WTC11 (cell line): ENCODE data around the gene MTF2. TPM values are rescaled to one million over a fixed set of nuclear protein-coding genes. Genes with fewer than 3 reads are reported as not detected.
"Not testable (repeated sequence)": the region's sequence is repeated elsewhere in the genome, so short reads cannot be mapped to it uniquely, and the experiment has no call there.

ENCODE experiments used
- ATAC-seq: fragments of 200-7000 bp; cut with Tn5 transposase; 2 replicates; pipeline ENCODE4 v1.10.0; 2021; ENCODE audit warnings: mild to moderate bottlenecking, moderate library complexity
- CTCF ChIA-PET: fragments of 300-600 bp; sonication (Branson Sonifier 250); formaldehyde crosslinking; loops from one replicate; lab custom pipeline; 2021; ENCODE audit warnings: antibody characterized with exemption; lab: Charles Lee
- POLR2A ChIA-PET: fragments of 350-600 bp; sonication (Branson Sonifier 250); formaldehyde crosslinking; loops from one replicate; lab custom pipeline; 2021; ENCODE audit warnings: antibody characterized with exemption; lab: Charles Lee
- DNase-seq: peaks from one replicate; pipeline ENCODE4 v3.0.0; 2021; ENCODE audit warnings: low spot score
- H3K27ac Mint-ChIP-seq: 2 replicates; pipeline ENCODE4 v1.8.0; 2021; ENCODE audit warnings: mixed read lengths
- H3K27me3 Mint-ChIP-seq: 2 replicates; pipeline ENCODE4 v1.8.0; 2021; ENCODE audit warnings: low read depth, mild to moderate bottlenecking, moderate library complexity, mixed read lengths
- H3K36me3 Mint-ChIP-seq: 2 replicates; pipeline ENCODE4 v1.8.0; 2021; ENCODE audit warnings: mixed read lengths
- H3K4me1 Mint-ChIP-seq: 2 replicates; pipeline ENCODE4 v1.8.0; 2022; ENCODE audit warnings: mixed read lengths
- H3K4me3 Mint-ChIP-seq: 2 replicates; pipeline ENCODE4 v1.8.0; 2021; ENCODE audit warnings: mild to moderate bottlenecking, moderate library complexity, mixed read lengths
- H3K9me3 Mint-ChIP-seq: 2 replicates; pipeline ENCODE4 v1.8.0; 2021; ENCODE audit warnings: mixed read lengths
- E2F4 ChIP-seq: sonication (generic); formaldehyde crosslinking; IDR thresholded peaks from 2 replicates; pipeline ENCODE4 v1.8.1; 2022; ENCODE audit warnings: low read depth, mild to moderate bottlenecking, moderate library complexity, missing genetic modification reagents, borderline replicate concordance
- ELF4 ChIP-seq: sonication (generic); formaldehyde crosslinking; IDR thresholded peaks from 2 replicates; pipeline ENCODE4 v1.8.1; 2022; ENCODE audit warnings: low read depth, mild to moderate bottlenecking, moderate library complexity, missing genetic modification reagents
- FOXK1 ChIP-seq: sonication (generic); formaldehyde crosslinking; IDR thresholded peaks from 2 replicates; pipeline ENCODE4 v1.8.0; 2022; ENCODE audit warnings: mild to moderate bottlenecking, moderate library complexity, missing genetic modification reagents
- FOXP1 ChIP-seq: sonication (generic); formaldehyde crosslinking; IDR thresholded peaks from 2 replicates; pipeline ENCODE4 v1.8.0; 2022; ENCODE audit warnings: missing genetic modification reagents, mild to moderate bottlenecking, moderate library complexity, borderline replicate concordance
- IRF1 ChIP-seq: sonication (generic); formaldehyde crosslinking; IDR thresholded peaks from 2 replicates; pipeline ENCODE4 v1.8.0; 2023; ENCODE audit warnings: missing genetic modification reagents
- MAX ChIP-seq: sonication (generic); formaldehyde crosslinking; IDR thresholded peaks from 2 replicates; pipeline ENCODE4 v1.8.0; 2022; ENCODE audit warnings: mild to moderate bottlenecking, missing genetic modification reagents
- MLX ChIP-seq: sonication (generic); formaldehyde crosslinking; IDR thresholded peaks from 2 replicates; pipeline ENCODE4 v1.8.1; 2023; ENCODE audit warnings: mild to moderate bottlenecking, missing genetic modification reagents, moderate library complexity
- NFATC4 ChIP-seq: fragments of 250-450 bp; sonication (Bioruptor Pico); IDR thresholded peaks from 2 replicates; pipeline ENCODE4 v1.9.0; 2021; ENCODE audit warnings: mild to moderate bottlenecking
- NR1H2 ChIP-seq: sonication (generic); formaldehyde crosslinking; IDR thresholded peaks from 2 replicates; pipeline ENCODE4 v1.9.0; 2021; ENCODE audit warnings: mild to moderate bottlenecking, moderate library complexity, missing genetic modification reagents
- PRRX2 ChIP-seq: fragments of 250-450 bp; sonication (Bioruptor Pico); IDR thresholded peaks from 2 replicates; pipeline ENCODE4 v1.8.0; 2021; ENCODE audit warnings: mild to moderate bottlenecking
- SMAD3 ChIP-seq: sonication (generic); formaldehyde crosslinking; IDR thresholded peaks from 2 replicates; pipeline ENCODE4 v1.8.0; 2022; ENCODE audit warnings: missing genetic modification reagents, mild to moderate bottlenecking, borderline replicate concordance
- SP1 ChIP-seq: sonication (generic); formaldehyde crosslinking; conservative IDR thresholded peaks from 2 replicates; pipeline ENCODE4 v1.8.1; 2022; ENCODE audit warnings: missing genetic modification reagents
- TEAD1 ChIP-seq: sonication (generic); formaldehyde crosslinking; IDR thresholded peaks from 2 replicates; pipeline ENCODE4 v1.8.0; 2022; ENCODE audit warnings: mild to moderate bottlenecking, missing genetic modification reagents
- TEAD4 ChIP-seq: sonication (generic); formaldehyde crosslinking; IDR thresholded peaks from 2 replicates; pipeline ENCODE4 v1.8.0; 2022; ENCODE audit warnings: mild to moderate bottlenecking, missing genetic modification reagents
- ZBTB43 ChIP-seq: sonication (generic); formaldehyde crosslinking; IDR thresholded peaks from 2 replicates; pipeline ENCODE4 v1.8.1; 2023; ENCODE audit warnings: mild to moderate bottlenecking, missing genetic modification reagents
- ZNF219 ChIP-seq: sonication (generic); formaldehyde crosslinking; IDR thresholded peaks from 2 replicates; pipeline ENCODE4 v1.8.0; 2023; ENCODE audit warnings: missing genetic modification reagents, mild to moderate bottlenecking, borderline replicate concordance
- ZNF281 ChIP-seq: sonication (generic); formaldehyde crosslinking; IDR thresholded peaks from 2 replicates; pipeline ENCODE4 v1.8.0; 2023; ENCODE audit warnings: mild to moderate bottlenecking, missing genetic modification reagents
- total RNA-seq: library from RNA; stranded (reverse); gene quantifications from 3 replicates; pipeline ENCODE4 v1.2.3, GENCODE V29; 2021

MTF2 gene
- total RNA-seq, 1 experiment from 2014 or later, result 111 TPM

- TF ChIP-seq FOXP1 (CRISPR knock-in tag), result peak; percentile 30; the same call in 1 of the 2 replicates
- CTCF ChIA-PET, result interaction anchor here (0.6 to 1.5 kb wide), 3 partner anchors 9 to 90 kb away, joined by 3 to 4 read pairs (median 3); no protein-coding TSS in a partner anchor
- H3K4me3 Mint-ChIP-seq, H3K27me3 Mint-ChIP-seq, H3K4me1 Mint-ChIP-seq, POLR2A ChIA-PET, H3K27ac Mint-ChIP-seq, DNase-seq, ATAC-seq: not testable (repeated sequence)
- peaks cover 21% of the 10 kb centered on the region for H3K36me3 Mint-ChIP-seq
- peaks cover 19% of the 10 kb centered on the region for H3K9me3 Mint-ChIP-seq
Measured at GRCh38 chr1:93170141-93170678, 91.1 kb downstream of the MTF2 start.

GRCh38 chr1:93171549-93172034 lies 92.5 kb downstream of the MTF2 start:
- no peak for ATAC-seq
- no peaks in the 10 kb centered on the region for H3K27me3 Mint-ChIP-seq
- POLR2A ChIA-PET, result no interaction called here

More at GRCh38 chr1:93171549-93172034, 92.5 kb downstream of the MTF2 start:
- H3K4me3 Mint-ChIP-seq, result no peak overlapping the region
- H3K27ac Mint-ChIP-seq, result no peak overlapping the region
- H3K4me1 Mint-ChIP-seq, result peaks cover 3% of the 10 kb centered on the region; the same call in 1 of the 2 replicates
- H3K9me3 Mint-ChIP-seq, result peaks cover 14% of the 10 kb centered on the region
- H3K36me3 Mint-ChIP-seq, result peaks cover 18% of the 10 kb centered on the region
- TF ChIP-seq NFATC4 (CRISPR knock-in tag) (no peak), IRF1 (CRISPR knock-in tag) (no peak), ZNF219 (CRISPR knock-in tag) (no peak), ZBTB43 (CRISPR knock-in tag) (no peak), MLX (CRISPR knock-in tag) (no peak), ELF4 (no peak), NR1H2 (CRISPR knock-in tag) (no peak), FOXP1 (CRISPR knock-in tag) (no peak), E2F4 (no peak), MAX (CRISPR knock-in tag) (no peak), PRRX2 (CRISPR knock-in tag) (no peak), TEAD1 (no peak), SP1 (CRISPR knock-in tag) (no peak), TEAD4 (CRISPR knock-in tag) (no peak), FOXK1 (CRISPR knock-in tag) (no peak), SMAD3 (CRISPR knock-in tag) (no peak), ZNF281 (no peak)
- TF ChIP-seq, all 79 proteins: peak for 0
- DNase-seq, result no peak
- CTCF ChIA-PET, result no interaction called here
